BJ (cell line): ENCODE data around the gene CCL27. TPM values are rescaled to one million over a fixed set of nuclear protein-coding genes. Genes with fewer than 3 reads are reported as not detected.
A peak's percentile ranks its signal among the peaks of the same experiment; 100 is the strongest.

Experiments used
- CTCF ChIA-PET: fragments of 350-600 bp; formaldehyde crosslinking; extraction: SDS; loops from one replicate; lab custom pipeline; 2021; ENCODE audit warnings: antibody characterized with exemption, inconsistent platforms; lab: Yijun Ruan, JAX
- POLR2A ChIA-PET: fragments of 300-600 bp; sonication (Branson Sonifier 250); formaldehyde crosslinking; extraction: SDS; loops from one replicate; lab custom pipeline; 2021; ENCODE audit warnings: antibody characterized with exemption; lab: Charles Lee
- DNase-seq: peaks from one replicate; pipeline ENCODE4 v3.0.0-alpha.2; 2011; ENCODE audit warnings: low read depth
- H3K27me3 ChIP-seq: 2 replicates; pipeline ENCODE4 v1.6.0; 2011; ENCODE audit warnings: low read length; ENCODE audit not compliant: control insufficient read depth, insufficient read depth
- H3K36me3 ChIP-seq: 2 replicates; pipeline ENCODE4 v1.5.1; 2011; ENCODE audit warnings: low read length; ENCODE audit not compliant: control insufficient read depth, insufficient read depth
- H3K4me3 ChIP-seq: 2 replicates; pipeline ENCODE4 v1.5.1; 2011; ENCODE audit warnings: low read depth, mild to moderate bottlenecking, control low read depth, low read length
- CTCF ChIP-seq: IDR thresholded peaks from 2 replicates; pipeline ENCODE4 v1.5.1; 2011; ENCODE audit warnings: low read depth, mild to moderate bottlenecking, control low read depth, inconsistent platforms, low read length, moderate library complexity; ENCODE audit not compliant: insufficient read depth
- polyA plus RNA-seq: library from polyadenylated mRNA; depleted of rRNA; stranded (reverse); fragments of >200 nt; gene quantifications from 2 replicates; pipeline ENCODE4 v1.2.3, GENCODE V29; 2011

The CCL27 gene
- polyA plus RNA-seq, 1 experiment, result 0.12 TPM

DNA sequence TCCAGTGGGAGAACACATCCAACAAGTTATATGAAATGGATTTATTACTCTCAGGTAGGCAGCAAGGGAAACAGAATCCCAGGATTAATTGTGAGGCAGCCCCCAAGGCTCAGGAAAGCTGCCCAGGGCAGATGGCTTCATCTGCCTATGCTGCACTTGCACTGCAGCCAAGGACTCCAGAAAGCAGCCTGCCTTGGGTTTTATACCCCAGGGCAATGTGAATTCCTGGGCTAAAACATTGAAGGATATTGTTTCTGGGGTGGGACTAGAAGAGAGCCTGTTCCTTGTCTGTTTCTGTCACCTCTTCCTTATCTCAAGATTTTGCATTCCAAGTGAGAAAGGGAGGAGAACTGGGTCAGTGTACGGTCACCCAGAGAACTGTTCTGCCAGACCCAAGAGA, 8.8 kb upstream of the CCL27 start:
- no peak for TF ChIP-seq CTCF
- no peak for DNase-seq
- Histone ChIP-seq H3K27me3 (no peaks in the 10 kb centered on the region), H3K4me3 (no peak overlapping the region), H3K36me3 (peaks cover 4% of the 10 kb centered on the region; the same call in 1 of the 2 replicates)
- POLR2A ChIA-PET, result no interaction called here
- CTCF ChIA-PET, result interaction anchor here (1.1 to 2.3 kb wide), 4 partner anchors 30 to 228 kb away, joined by 3 to 8 read pairs (median 5); no protein-coding TSS in a partner anchor

DNA sequence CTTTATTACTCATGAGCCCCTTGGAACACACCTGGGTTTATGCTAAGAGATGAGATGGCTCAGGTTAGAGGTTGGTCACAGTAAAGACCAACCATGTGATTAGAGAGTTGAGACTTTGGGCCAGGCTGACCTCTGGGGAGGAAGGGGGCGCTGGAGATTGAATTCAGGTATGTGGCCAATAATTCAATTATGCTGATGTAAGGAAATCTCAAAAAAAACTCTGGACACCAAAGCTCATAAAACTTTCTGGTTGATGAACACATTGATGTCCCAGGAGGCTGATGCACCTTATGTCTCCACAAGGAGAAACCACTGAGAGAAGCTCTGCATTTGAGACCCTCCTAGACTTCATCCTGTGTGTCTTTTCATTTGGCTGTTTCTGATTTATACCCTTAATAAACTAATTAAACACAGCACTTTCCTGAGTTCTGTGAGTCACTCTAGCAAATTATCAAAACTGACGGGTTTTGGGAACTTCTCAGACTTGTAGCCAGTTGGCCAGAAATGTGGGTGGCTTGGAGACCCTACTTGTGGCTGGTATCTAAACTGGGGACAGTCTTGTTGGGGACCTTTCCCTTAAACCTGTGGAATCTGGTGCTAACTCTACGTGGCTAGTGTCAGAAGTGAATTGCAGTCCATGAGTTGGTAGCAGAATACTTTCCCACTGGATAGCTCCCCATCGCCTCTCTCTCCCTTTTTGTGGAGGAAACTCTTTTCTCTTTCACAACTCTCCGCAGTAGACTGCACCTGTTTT, 7.5 kb upstream of the CCL27 start:
- ChIA-PET POLR2A (no interaction called here), CTCF (interaction anchor here (0.8 to 2.3 kb wide), 5 partner anchors 29 to 230 kb away, joined by 3 to 8 read pairs (median 3); no protein-coding TSS in a partner anchor)
- Histone ChIP-seq H3K27me3 (no peaks in the 10 kb centered on the region), H3K36me3 (peaks cover 4% of the 10 kb centered on the region; the same call in 1 of the 2 replicates), H3K4me3 (no peak overlapping the region)
- TF ChIP-seq CTCF, result no peak
- DNase-seq, result no peak

DNA sequence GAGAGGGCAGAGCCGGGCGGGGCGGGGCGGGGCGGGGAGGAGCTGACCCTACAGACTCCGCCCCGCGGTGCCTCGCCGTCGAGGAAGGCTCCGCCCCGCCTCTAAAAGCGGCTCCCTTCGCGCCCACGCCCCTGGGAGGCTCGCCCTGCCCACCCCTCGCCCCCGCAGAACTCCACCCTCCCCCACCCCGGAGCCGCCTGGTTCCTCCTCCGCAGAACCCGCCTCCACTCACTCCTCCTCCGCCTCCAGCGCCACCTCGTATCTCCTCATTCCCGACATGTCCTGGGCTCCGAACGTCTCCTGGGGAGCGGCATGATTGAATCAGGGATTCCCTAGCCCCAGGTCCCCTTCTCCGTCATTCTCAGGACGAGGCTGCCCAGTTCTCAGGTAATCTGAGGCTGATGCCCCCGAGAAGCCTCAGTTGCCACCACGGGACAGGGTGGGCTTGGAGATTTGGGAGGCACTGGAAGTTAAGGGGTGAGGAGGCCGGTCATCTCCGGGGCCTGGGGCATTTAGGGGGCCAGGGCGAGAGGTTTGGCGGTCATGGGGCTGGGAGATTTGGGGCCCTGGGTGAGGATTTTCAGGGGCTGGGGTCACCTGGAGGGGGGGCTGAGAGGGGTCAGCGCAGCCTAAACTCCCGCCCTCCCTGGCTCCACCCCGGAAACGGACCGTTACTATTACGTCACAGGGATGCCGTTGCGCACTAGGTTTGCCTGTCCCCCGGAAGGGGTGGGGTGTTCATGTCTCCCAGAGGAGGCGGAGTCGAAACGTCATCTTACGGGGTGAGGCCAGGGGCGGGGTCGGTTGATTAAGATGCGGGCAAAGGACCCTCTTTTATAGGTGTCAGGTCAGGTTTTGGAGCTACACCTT, 3.2 kb upstream of the CCL27 start:
- H3K4me3 ChIP-seq, result peak overlapping the region; percentile 93
- ChIA-PET POLR2A (interaction anchor here (0.6 to 1.2 kb wide), 3 partner anchors 12 to 586 kb away, joined by 3 to 6 read pairs (median 4); partner anchors contain the start of gene SIGMAR1), CTCF (interaction anchor here (1.0 to 3.0 kb wide), 14 partner anchors 8 to 946 kb away, joined by 3 to 42 read pairs (median 5); partner anchors contain the start of genes GALT, IL11RA and SIGMAR1)
- H3K36me3 ChIP-seq, result peaks cover 4% of the 10 kb centered on the region; the same call in 1 of the 2 replicates
- TF ChIP-seq CTCF, result no peak
- peak; percentile 58 for DNase-seq
- no peaks in the 10 kb centered on the region for H3K27me3 ChIP-seq

DNA sequence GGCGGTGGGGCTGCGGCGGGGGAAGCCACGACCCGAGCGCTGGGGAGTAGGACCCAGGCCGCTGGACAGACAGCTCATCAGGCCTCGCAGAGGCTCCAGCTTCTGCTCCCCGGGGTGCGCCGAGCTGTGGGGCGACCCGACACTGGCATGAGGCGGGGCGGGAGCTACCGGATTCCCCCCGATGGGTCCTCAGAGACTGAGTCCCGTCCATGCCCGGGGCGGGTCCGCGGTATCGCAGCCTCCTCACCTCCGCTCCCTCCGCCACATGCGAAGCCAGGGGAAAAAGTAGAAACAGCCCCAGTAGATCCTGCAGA, 2.6 kb upstream of the CCL27 start:
- POLR2A ChIA-PET, result interaction anchor here (0.6 to 1.2 kb wide), 3 partner anchors 11 to 587 kb away, joined by 3 to 6 read pairs (median 4); partner anchors contain the start of gene SIGMAR1
- no peak for DNase-seq
- CTCF ChIA-PET, result interaction anchor here (0.7 to 3.0 kb wide), 15 partner anchors 9 to 947 kb away, joined by 3 to 42 read pairs (median 5); partner anchors contain the start of genes GALT, IL11RA and SIGMAR1
- Histone ChIP-seq H3K36me3 (peaks cover 4% of the 10 kb centered on the region; the same call in 1 of the 2 replicates), H3K27me3 (no peaks in the 10 kb centered on the region), H3K4me3 (peak overlapping the region; percentile 93)
- peak; percentile 10; the same call in 1 of the 2 replicates for TF ChIP-seq CTCF
